ENCODE results near the gene CTNNBL1. TPM values are rescaled to one million over a fixed set of nuclear protein-coding genes. Genes with fewer than 3 reads are reported as not detected.
A peak's percentile ranks its signal among the peaks of the same experiment; 100 is the strongest.
"Not testable (repeated sequence)": the region's sequence is repeated elsewhere in the genome, so short reads cannot be mapped to it uniquely, and the experiment has no call there.

The CTNNBL1 gene
- total and polyA plus RNA-seq, 2 experiments from 2014 or later = 36.3 to 68.7 TPM

- TF ChIP-seq, protein P1, sequence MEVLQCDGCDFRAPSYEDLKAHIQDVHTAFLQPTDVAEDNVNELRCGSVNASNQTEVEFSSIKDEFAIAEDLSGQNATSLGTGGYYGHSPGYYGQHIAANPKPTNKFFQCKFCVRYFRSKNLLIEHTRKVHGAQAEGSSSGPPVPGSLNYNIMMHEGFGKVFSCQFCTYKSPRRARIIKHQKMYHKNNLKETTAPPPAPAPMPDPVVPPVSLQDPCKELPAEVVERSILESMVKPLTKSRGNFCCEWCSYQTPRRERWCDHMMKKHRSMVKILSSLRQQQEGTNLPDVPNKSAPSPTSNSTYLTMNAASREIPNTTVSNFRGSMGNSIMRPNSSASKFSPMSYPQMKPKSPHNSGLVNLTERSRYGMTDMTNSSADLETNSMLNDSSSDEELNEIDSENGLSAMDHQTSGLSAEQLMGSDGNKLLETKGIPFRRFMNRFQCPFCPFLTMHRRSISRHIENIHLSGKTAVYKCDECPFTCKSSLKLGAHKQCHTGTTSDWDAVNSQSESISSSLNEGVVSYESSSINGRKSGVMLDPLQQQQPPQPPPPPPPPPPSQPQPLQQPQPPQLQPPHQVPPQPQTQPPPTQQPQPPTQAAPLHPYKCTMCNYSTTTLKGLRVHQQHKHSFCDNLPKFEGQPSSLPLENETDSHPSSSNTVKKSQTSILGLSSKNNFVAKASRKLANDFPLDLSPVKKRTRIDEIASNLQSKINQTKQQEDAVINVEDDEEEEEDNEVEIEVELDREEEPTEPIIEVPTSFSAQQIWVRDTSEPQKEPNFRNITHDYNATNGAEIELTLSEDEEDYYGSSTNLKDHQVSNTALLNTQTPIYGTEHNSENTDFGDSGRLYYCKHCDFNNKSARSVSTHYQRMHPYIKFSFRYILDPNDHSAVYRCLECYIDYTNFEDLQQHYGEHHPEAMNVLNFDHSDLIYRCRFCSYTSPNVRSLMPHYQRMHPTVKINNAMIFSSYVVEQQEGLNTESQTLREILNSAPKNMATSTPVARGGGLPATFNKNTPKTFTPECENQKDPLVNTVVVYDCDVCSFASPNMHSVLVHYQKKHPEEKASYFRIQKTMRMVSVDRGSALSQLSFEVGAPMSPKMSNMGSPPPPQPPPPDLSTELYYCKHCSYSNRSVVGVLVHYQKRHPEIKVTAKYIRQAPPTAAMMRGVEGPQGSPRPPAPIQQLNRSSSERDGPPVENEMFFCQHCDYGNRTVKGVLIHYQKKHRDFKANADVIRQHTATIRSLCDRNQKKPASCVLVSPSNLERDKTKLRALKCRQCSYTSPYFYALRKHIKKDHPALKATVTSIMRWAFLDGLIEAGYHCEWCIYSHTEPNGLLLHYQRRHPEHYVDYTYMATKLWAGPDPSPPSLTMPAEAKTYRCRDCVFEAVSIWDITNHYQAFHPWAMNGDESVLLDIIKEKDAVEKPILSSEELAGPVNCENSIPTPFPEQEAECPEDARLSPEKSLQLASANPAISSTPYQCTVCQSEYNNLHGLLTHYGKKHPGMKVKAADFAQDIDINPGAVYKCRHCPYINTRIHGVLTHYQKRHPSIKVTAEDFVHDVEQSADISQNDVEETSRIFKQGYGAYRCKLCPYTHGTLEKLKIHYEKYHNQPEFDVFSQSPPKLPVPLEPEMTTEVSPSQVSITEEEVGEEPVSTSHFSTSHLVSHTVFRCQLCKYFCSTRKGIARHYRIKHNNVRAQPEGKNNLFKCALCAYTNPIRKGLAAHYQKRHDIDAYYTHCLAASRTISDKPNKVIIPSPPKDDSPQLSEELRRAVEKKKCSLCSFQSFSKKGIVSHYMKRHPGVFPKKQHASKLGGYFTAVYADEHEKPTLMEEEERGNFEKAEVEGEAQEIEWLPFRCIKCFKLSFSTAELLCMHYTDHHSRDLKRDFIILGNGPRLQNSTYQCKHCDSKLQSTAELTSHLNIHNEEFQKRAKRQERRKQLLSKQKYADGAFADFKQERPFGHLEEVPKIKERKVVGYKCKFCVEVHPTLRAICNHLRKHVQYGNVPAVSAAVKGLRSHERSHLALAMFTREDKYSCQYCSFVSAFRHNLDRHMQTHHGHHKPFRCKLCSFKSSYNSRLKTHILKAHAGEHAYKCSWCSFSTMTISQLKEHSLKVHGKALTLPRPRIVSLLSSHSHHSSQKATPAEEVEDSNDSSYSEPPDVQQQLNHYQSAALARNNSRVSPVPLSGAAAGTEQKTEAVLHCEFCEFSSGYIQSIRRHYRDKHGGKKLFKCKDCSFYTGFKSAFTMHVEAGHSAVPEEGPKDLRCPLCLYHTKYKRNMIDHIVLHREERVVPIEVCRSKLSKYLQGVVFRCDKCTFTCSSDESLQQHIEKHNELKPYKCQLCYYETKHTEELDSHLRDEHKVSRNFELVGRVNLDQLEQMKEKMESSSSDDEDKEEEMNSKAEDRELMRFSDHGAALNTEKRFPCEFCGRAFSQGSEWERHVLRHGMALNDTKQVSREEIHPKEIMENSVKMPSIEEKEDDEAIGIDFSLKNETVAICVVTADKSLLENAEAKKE (CRISPR knock-in tag; IDR thresholded peaks at IDR 0.05) = no peak
- TF ChIP-seq ZNF331 (CRISPR knock-in tag; IDR thresholded peaks at IDR 0.05; ENCODE audit: low read depth) (no peak), ZNF114 (CRISPR knock-in tag; IDR thresholded peaks at IDR 0.05) (no peak), JUNB (IDR thresholded peaks at IDR 0.05; ENCODE audit: unreplicated experiment) (no peak), ETS1 (IDR thresholded peaks at IDR 0.05) (no peak), EZH2 (IDR thresholded peaks at IDR 0.05; ENCODE audit: low read depth, unreplicated experiment) (no peak), CTCF (conservative IDR thresholded peaks at IDR 0.05; ENCODE audit: low read depth in 2 of 2) (no peak)
Measured at GRCh38 chr20:37677969-37678861, 15.6 kb upstream of the CTNNBL1 start (continued).

GRCh38 chr20:37679751-37680150 is 14.1 kb upstream of the CTNNBL1 start:
- H3K4me1 Mint-ChIP-seq; H3K9me2 ChIP-seq (ENCODE audit: insufficient read depth); H4K20me1 ChIP-seq (replicated peaks; ENCODE audit: insufficient read depth); H3K9me3 Mint-ChIP-seq; H3K4me3 Mint-ChIP-seq; H3K79me2 ChIP-seq (replicated peaks; ENCODE audit: insufficient read depth); ATAC-seq; H3K36me3 ChIP-seq (ENCODE audit: insufficient read depth); H3K27ac ChIP-seq (ENCODE audit: low read depth); H3K36me3 Mint-ChIP-seq (ENCODE audit: low read depth); H3K4me2 ChIP-seq; DNase-seq (ENCODE audit: low spot score); H3K27me3 ChIP-seq (ENCODE audit: insufficient read depth); H3K4me1 ChIP-seq (ENCODE audit: insufficient read depth); H3K4me3 ChIP-seq; H3F3A ChIP-seq (replicated peaks; ENCODE audit: low read depth); H3K27ac Mint-ChIP-seq; H3K27me3 Mint-ChIP-seq (ENCODE audit: insufficient read depth, low read depth, poor library complexity): not testable (repeated sequence)
- H2AFZ ChIP-seq = 0 out of 2 replicates have a peak overlapping the region, but pooled peaks have one; percentile 47

Measured in GM23338 (cell line).